ENCODE measurements around the gene TLE4.

GRCh38 chr9:79674052-79674777, 102.5 kb downstream of the TLE4 start:
- no peak for TF ChIP-seq GATA2 (IDR thresholded peaks at IDR 0.05; ENCODE audit: low read depth, low read length)
- no peak for TF ChIP-seq GATA3 (IDR thresholded peaks at IDR 0.05; ENCODE audit: low read depth, low read length)

All from SH-SY5Y (cell line).